Measurements from ENCODE around the gene CISH.

The CISH gene

DNA sequence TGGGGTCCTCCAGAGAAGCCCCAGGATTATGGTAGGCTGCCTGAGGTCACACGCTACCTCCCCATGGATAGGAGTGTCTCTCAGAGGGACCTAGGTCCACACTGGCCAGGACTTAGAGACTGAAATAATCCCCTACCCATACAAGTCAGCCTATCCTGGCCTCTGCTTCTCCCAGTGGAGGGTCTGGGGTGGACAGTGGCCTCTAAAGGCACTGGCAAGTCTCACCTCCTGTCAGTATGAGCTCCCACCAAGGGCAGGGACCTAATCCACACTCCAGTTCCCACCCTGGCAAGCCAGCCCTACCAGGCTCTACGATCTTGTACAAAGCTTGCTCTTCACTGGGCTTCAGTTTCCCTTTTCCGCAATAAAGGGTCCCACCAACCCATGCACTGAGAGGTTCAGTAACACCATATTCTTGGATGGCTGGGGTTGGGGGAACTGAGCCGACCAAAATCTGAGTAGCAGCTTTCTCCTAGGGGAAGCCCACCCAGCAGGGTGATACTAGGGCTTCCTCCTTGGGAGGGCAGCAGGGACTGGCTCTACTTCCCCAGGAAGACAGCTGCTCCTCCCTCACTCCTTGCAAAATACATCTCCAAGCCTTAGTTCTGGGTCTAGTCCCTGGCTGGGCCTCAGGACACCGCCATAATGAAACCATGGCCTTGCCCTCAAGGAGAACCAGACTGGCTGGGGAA is 2.4 kb downstream of the CISH start:
- ChIA-PET POLR2A (no interaction called here), CTCF (interaction anchor here (1.4 to 17.5 kb wide), 6 partner anchors 11 to 67 kb away, joined by 3 to 419 read pairs (median 221); partner anchors contain the start of gene HEMK1)
- DNase-seq (ENCODE audit: extremely low spot score), result no peak
- TF ChIP-seq CTCF (IDR thresholded peaks at IDR 0.05; ENCODE audit: control extremely low read depth, extremely low read depth, low read depth, missing control alignments), result no peak

GRCh38 chr3:50608278-50608677 is 3.3 kb downstream of the CISH start:
- no peak for DNase-seq (ENCODE audit: extremely low spot score)

GRCh38 chr3:50607271-50608091 is 4.1 kb downstream of the CISH start:
- ChIA-PET POLR2A (no interaction called here), CTCF (interaction anchor here (1.0 to 17.5 kb wide), 6 partner anchors 7 to 43 kb away, joined by 3 to 419 read pairs (median 147); partner anchors contain the start of genes HEMK1 and MAPKAPK3)
- no peak for DNase-seq (ENCODE audit: extremely low spot score)
- TF ChIP-seq CTCF (IDR thresholded peaks at IDR 0.05; ENCODE audit: control extremely low read depth, extremely low read depth, low read depth, missing control alignments), result no peak

More at GRCh38 chr3:50608278-50608677, 3.3 kb downstream of the CISH start:
- CTCF ChIA-PET, result interaction anchor here (1.0 to 17.5 kb wide), 6 partner anchors 8 to 42 kb away, joined by 3 to 419 read pairs (median 221); partner anchors contain the start of gene HEMK1
- POLR2A ChIA-PET, result no interaction called here
- no peak for TF ChIP-seq CTCF (IDR thresholded peaks at IDR 0.05; ENCODE audit: control extremely low read depth, extremely low read depth, low read depth, missing control alignments)

DNA sequence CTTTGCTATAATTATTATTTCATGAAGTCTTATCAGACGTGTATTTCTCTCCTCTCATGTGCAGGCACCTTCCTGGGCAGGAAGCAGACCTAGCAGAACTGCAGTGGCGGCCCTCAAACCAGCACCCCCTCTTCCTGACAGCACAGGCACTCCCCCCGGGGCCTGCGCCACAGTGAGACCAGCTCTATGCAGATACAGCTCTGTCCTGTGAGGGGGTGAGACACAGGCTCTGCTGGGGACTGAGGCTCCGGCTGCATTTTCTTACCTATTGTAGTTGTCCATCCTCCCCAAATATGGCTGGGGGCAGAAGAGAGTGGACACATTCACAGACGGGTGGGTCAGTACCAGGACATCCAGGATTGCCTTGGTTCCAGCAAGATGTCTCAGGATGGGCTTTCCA is 5.0 kb downstream of the CISH start:
- CTCF ChIA-PET, result interaction anchor here (7.5 to 17.5 kb wide), 2 partner anchors 8 to 16 kb away, joined by 54 to 266 read pairs; partner anchors contain the start of gene MAPKAPK3
- TF ChIP-seq CTCF (IDR thresholded peaks at IDR 0.05; ENCODE audit: control extremely low read depth, extremely low read depth, low read depth, missing control alignments), result no peak
- POLR2A ChIA-PET, result no interaction called here
- DNase-seq (ENCODE audit: extremely low spot score), result no peak

DNA sequence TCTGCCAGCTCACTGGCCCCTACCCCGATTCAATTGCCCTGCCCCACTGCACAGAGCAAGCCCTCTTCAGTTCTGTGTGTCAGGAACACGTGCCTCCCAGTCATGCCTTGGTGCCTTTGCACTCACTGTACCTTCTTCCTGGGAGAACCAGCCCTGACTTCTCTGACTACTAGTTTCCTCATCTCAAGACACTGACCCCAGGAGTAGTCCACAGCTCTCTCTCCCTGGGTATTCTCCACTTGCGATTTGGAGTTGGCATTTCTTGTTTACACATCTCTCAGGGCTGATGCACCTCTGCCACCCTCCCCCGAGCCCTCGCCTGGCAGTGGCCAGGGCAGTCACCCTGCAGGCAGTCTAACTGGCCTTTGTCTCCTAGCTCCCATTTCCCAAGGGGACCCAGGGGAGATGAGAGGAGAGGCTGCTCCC is 5.7 kb downstream of the CISH start:
- TF ChIP-seq CTCF (IDR thresholded peaks at IDR 0.05; ENCODE audit: control extremely low read depth, extremely low read depth, low read depth, missing control alignments), result no peak
- ChIA-PET POLR2A (no interaction called here), CTCF (interaction anchor here (7.5 to 17.5 kb wide), 2 partner anchors 9 to 16 kb away, joined by 54 to 266 read pairs; partner anchors contain the start of gene MAPKAPK3)
- DNase-seq (ENCODE audit: extremely low spot score), result no peak

Measured in GM10248 (cell line).